HG03045 (cell line): Measurements from ENCODE around the gene MRPL42.
A peak's percentile ranks its signal among the peaks of the same experiment; 100 is the strongest.
"Not testable (repeated sequence)": the region's sequence is repeated elsewhere in the genome, so short reads cannot be mapped to it uniquely, and the experiment has no call there.

Experiments used
- ATAC-seq: cut with Tn5 transposase; IDR thresholded peaks from one replicate; pipeline ENCODE4 v1.9.1; 2021; ENCODE audit warnings: mild to moderate bottlenecking, moderate library complexity; ENCODE audit not compliant: unreplicated experiment

The MRPL42 gene

DNA sequence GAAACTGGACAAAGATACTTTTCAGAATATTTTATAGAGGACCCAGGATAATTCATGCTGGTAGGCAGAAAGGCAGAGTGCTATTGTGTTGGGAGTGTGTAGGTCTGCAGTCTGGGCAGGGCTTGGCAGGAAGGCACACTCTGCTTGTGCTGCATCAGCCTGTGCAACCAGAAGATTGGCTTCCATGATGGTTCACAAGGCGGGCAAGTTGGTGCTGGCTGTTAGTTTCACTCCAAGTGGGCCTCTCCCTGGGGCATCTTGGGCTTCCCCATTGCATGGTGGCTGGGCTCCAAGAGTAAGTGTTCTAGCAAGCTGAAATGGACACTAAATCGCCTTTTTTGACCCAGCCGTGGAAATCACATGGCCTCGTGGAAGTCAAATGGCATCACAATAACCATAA, 23.7 kb upstream of the MRPL42 start:
- no peak for ATAC-seq

DNA sequence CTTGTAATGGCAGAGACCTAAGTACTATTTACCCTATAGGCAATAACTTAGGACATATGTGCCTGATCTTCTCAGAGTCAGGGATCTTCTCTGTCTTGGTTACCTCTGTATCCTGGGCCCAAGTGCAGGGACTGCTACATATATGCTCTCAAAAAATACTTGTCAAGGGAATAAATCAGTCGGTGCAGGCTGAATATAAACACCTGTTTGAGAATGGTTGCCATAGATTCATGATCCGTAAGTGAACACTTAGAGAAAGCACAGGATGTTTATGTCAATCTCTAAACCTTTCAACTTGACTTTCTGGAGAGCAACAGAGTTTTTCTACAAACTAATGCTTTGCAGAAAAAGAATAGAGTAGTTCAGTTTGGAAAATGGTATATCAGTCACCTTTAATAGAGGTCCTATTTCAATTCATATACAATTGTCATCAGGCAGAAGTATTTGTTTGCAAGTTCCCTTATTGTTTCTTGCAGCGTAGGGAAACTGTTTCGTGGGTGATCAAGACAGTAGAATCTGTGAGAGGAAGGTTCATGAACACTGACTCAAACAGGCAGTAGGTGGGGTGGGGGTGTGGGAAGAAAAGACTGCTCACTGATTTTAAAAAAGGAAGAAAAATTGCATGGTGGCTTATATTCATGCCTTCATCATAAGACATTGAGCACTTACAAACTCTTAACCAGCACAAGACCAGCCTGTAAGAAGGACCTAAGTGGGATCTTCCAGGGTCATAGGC, 19.6 kb upstream of the MRPL42 start:
- ATAC-seq = no peak

DNA sequence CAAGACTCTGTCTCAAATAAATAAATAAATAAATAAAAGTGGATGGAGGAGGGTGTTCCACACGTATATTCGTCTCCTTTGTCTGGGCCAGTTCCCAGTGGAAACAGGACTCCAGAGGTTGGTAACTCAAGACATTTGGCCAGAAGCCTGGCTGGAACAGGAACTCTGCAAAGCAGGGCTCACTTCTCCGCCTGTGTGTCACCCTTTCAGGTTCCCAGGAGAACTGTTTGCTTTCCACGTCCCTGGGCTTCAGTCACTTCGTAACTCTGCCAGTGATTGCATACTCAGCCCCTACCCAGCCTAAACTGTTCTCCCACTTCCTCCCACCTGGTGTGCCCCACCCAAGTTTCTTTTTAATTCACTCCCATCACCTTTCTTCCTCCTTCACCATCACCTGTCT, 18.5 kb upstream of the MRPL42 start:
- ATAC-seq = no peak

DNA sequence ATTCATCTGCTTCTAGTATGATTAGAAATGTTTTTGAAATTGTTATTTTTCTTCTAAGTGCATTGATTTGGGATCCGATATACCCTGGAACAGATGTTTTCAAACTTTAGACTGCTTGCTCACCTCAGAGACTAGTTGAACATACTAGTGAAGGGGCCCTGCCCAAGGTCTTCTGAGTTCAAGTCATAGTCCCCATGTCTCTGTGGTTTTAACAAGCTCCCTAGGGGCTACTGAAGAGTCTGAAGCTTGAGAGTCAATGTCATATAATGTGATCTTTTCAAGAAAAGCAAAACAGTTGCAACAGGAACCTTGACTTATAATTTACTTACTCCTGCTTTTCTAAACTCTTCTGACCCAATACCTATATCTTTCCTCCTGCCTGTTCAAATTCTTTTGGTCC, 18.0 kb upstream of the MRPL42 start:
- ATAC-seq = peak; percentile 50

DNA sequence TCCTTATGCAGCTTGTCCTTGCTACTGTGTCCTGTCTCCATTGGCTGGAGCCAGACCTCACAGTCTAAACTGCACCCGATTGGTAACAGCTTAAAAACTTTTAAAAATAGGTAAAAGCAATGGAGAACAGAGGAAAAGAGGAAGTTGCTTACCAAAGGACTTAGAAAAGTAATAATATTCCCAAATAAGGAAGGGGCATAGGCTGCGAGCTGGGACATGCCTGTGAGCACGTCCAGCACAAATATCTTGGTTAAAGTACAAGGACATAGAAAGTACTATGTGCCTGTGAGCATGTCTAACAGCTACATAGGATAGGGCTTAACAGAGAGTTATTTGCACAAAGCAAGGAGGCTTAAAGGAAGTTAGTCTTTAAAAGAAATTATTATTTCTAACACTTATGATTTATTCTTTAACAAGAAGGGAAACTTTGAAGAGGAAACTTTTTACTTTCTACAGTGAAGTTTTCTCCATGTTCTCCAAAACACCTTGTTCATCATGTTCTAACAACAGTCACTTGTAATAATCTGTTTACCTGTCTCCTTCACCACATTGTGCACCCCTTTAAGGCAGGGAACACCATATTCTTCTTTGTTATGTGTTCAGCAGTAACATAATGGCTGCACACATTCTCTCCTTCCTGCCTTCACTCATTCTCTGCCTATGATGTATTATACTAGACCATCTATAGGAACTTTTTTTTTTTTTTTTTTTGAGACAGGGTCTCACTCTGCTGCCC, 15.7 kb upstream of the MRPL42 start:
- no peak for ATAC-seq

DNA sequence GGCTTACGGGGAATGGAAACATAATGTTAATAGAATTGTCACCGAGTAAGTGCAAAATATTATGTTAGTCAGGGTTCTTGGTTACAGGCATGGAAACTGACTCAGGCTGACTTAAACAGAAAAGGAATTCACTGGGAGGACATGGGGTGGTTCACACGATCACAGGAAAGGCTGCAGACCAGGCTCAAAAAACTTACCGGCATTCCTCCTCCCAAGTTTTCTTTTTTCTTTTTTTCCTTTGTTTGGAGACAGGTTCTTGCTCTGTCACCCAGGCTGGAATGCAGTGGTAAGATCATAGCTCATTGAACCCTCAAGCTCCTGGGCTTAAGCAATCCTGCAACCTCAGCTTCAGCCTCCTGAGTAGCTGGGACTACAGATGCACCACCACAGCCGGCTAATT, 13.7 kb upstream of the MRPL42 start:
- ATAC-seq = no peak

DNA sequence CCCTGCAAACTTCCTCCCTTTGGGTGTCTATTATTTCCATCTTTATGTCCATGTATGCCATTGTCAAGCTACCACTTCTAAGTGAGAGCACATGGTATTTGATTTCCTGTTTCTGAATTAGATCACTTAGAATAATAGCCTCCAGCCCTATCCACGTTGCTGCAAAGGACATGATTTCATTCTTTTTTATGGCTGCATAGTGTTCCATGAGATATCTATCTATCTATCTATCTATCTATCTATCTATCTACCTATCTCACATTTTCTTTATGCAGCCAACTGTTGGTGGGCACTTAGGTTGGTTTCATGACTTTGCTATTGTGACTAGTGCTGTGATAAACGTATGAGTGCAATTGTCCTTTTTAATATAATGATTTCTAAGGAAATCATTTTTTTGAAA, 11.2 kb upstream of the MRPL42 start:
- no peak for ATAC-seq

DNA sequence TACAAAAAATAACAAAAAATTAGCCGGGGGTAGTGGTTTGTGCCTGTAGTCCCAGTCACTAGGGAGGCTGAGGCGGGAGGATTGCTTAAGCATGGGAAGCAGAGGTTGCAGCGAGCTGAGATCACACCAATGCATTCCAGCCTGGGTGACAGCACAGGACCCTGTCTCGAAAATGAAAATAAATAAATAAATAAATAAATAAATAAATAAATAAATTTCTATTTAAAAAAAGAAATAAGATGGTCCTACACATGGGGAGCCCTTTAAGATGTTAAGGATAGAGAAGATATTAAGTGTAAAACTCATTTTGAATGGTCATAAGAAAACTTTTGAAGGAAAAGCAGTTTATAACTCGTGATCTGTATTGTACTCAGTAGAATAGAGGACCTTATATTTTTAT, 8.2 kb upstream of the MRPL42 start:
- no peak for ATAC-seq

DNA sequence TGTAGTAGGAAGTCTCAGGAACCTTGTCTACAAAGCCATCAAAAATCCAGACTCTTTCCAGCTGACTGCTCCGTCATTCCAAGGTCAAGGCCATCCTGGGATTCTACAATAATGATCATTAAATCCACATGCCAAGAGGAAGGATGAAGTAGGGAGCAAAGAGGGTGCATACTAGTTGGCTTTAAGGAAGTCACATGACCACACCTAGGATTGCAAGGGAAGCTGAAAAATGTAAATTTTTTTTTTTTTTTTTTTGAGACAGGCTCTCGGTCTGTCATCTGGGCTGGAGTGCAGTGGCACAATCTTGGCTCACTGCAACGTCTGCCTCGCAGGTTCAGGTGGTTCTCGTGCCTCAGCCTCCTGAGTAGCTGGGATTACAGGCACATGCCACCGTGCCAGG, 7.3 kb upstream of the MRPL42 start:
- ATAC-seq = no peak

DNA sequence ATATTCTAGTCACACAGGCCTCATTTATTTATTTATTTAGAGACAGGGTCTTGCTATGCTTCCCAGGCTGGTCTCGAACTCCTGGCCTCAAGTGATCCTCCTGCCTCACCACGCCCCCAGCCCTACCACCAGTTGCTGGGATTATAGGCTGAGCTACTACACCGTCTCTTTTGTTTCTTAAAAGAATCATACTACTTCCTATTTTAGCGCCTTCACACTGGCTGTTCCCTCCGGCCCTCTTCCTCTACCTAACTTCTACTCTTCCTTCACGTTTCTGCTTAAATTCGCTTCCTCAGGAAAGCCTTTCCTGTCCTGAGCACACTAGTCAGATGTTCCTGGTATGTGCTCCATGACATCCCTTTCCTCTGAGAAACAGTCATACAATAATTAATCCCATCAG, 6.4 kb upstream of the MRPL42 start:
- ATAC-seq = no peak

DNA sequence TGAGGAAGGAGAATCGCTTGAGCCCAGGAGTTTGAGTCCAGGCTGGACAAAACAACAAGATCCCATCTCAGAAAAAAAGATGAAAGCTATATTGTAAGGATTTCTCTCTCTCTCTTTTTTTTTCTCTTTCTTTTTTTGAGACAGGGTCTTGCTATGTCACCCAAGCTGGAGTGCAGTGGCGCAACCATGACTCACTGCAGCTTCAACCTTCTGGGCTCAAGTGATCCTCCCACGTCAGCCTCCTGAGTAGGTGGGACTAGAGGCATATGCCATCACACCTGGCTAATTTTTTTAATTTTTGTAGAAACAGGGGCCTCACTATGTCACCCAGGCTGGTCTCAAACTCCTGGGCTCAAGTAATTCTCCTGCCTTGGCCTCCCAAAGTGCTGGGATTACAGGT, 5.8 kb upstream of the MRPL42 start:
- ATAC-seq = no peak

DNA sequence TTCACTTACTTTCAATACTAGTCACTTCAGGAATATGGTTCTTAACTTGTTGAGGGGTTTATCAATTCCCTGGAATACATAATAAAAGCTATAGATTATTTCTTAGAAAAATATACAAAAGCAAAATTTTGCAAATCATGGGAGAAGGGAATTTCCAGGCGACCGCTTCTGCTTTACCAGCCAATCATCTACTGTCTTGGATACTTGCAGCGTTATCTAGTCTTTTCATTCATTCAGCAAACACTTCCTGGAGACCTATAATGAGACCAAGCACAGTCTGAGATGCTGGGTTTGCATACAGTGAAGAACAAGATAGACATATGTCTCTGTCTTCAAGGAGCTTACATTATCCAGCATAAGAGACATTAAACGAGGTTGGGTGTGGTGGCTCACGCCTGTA, 1.5 kb upstream of the MRPL42 start:
- no peak for ATAC-seq

DNA sequence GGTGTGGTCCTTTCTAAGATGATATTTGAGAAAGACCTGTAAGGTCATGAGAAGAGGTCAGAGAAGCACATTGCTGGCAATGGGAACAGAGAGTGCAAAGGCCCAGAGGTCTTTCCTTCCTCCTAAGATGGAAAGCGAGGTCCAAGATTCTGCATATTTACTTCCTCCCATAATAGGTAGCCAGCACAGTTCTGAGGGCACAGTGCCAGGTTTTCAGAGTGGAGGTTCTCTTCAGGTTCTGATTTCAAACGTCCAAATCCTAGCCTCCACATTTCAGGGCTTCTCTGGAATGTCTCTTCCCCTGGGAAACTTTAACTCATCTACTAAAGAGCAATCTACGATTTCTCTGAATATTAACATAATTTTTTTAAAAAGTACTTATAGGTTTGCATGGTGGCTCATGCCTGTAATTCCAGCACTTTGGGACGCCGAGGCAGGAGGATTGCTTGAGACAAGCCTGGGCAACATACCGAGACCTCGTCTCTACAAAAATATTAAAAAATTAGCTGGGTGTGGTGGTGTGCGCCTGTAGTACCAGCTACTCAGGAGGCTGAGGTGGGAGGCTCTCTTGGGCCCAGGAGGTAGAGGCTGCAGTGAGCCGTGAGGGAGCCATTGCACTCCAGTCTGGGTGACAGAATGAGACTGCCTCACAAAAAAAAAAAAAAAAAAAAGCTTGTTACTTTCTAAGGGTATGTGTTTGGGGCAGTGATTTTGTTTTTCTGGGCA, 526 bp upstream of the MRPL42 start:
- ATAC-seq = no peak

DNA sequence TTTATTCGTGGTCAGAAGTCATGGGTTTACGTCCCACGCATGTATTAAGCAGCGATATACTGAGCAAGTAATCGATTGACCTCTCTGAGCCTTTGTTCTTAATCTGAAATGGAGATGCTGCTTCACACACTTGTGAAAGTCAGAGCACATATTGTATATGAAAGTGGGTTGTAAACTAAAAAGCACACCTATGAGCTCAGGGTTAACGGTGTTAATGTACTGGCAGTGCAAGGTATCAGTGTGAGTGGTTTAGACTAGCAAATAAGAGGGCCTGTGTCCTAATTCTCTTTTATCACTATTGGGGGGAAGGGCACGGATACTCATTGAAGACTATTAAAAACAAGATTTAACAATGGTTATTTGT, 676 bp downstream of the MRPL42 start:
- ATAC-seq = no peak

DNA sequence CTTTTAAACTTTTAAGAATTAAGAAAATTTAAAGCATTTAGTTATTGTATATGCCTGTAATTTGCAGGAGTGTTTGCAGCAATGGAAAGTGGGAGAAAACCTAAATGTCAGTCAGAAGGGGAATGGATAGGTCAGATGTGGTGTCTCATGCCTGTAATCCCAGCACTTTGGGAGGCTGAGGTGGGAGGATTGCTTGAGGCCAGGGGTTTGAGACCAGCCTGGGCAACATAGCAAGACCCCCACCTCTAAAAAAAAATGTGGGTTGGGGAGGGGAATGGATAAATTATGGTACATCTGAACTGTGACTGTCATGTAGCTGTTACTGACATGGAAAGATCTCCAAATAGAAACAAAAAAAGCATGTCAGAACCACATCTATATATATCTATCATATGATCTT, 2.1 kb downstream of the MRPL42 start:
- no peak for ATAC-seq

DNA sequence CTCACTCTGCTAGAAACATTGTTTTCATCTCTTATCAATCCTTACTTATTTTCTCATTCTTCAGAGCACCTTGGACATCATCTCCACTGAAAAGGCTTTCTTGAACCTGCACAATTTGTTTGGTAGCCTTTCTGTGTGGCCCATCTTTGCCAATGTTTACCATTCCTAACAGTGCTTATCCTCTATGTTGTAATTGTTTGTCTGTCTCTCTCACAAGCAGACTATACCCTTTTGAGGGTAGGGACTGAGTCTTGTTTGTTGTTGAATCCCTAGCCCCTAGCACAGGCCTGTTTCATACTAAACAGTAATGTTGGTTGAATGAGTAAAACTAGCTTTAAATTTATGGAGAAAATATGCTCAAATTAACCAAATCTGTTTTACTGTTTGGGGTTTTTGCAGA, 9.2 kb downstream of the MRPL42 start:
- no peak for ATAC-seq

DNA sequence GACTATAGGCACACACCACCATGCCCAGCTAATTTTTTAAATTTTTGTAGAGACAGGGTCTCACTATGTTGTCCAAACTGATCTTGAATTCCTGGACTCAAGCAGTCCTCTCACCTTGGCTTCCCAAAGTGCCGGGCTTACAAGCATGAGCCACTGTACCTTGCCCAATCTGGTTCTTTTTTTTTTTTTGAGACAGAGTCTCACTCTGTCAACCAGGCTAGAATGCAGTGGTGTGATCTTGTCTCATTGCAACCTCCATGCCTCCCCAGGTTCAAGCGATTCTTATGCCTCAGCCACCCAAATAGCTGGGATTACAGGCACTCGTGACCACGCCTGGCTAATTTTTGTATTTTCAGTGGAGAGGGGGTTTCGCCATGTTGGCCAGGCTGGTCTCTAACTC, 15.4 kb downstream of the MRPL42 start:
- ATAC-seq = no peak

DNA sequence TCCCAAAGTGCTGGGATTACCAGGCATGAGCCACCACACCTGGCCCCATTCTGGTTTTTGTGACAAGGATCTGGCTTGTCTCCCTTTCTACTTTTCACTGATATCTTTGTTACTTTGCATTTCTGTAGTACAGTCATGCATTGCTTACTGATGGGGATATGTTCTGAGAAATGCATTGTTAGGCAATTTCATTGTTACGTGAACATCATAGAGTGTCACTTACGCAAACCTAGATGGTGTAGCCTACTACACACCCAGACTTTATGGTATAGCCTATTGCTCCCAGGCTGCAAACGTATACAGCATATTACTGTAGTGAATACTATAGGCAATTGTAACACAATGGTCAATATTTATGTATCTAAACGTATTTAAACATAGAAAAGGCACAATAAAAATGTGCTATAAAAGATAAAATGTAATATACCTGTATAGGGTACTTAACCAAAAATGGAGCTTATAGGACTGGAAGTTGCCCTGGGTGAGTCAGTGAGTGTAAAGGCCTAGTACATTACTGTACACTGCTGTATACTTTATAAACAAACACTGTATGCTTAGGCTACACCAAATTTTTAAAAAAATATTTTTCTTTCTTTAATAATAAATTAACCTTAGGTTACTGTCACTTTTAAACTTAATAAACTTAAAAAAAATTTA, 16.0 kb downstream of the MRPL42 start:
- ATAC-seq = no peak

DNA sequence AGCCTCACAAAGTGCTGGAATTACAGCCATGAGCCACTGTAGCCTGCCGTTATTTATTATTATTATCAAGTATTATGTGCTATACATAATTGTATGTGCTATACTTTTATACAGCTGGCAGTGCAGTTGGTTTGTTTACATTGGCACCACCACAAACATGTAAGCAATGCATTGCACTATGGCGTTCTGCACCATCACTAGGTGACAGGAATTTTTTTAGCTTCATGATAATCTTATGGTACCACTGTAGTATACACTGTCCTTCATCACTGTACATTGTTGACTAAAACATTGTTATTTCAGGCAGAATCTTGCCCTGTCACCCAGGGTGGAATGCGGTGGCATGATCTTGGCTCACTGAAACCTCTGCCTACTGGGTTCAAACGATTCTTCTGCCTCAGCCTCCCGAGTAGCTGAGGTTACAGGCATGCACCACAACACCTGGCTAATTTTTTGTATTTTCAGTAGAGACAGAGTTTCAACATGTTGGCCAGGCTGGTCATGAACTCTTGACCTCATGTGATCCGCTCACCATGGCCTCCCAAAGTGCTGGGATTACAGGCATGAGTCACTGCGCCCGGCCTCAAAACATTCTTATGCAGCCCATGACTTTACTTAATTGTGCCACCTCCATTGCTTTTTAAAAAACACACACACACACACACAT, 17.1 kb downstream of the MRPL42 start:
- no peak for ATAC-seq

DNA sequence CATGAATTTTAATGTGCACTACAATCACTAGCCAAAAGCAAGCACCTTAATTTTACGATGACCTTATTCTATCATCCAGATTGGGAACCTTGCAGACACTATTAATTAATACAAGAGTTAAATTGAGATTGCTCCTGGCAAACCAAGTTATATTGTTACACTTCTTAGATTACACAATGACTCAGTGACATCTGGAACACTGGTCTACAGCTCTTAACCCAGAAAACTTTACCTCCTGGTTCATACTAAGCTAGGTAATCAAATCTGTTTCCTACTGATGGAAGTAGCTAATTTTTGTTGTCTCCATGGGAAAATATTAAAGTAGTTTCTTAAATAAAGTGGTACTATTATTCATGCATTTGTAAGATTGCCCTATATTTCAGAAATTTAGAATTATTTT, 25.5 kb downstream of the MRPL42 start:
- not testable (repeated sequence) for ATAC-seq

DNA sequence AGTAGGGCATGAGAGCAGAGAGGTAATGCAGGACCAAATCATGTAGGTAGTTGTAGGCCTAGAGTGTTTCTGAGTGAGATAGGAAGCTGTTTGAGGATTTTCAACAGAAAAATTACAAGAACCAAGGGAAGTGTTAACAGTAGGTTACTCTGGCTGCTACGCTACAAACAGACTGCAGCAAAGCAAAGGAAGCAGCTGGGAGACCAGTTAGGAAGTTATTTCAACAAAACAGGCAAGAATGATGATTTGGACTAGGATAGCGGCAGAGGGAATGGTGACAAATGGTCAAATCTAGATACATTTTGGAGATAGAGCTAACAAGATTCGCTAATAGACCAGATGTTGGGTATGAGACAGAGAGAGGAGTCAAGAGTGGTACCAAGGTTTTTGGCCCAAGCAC, 26.8 kb downstream of the MRPL42 start:
- no peak for ATAC-seq
